GM11168 (cell line): ENCODE data around the gene SLC36A2.
"Not testable (repeated sequence)": the region's sequence is repeated elsewhere in the genome, so short reads cannot be mapped to it uniquely, and the experiment has no call there.

Source experiments
- in situ Hi-C: fragments of 300-500 bp; cut with MboI; formaldehyde crosslinking; loops from one replicate; pipeline ENCODE4 v1.12.0; 2022; ENCODE audit warnings: low sequenced_read_pairs; ENCODE audit not compliant: unreplicated experiment

SLC36A2 gene

DNA sequence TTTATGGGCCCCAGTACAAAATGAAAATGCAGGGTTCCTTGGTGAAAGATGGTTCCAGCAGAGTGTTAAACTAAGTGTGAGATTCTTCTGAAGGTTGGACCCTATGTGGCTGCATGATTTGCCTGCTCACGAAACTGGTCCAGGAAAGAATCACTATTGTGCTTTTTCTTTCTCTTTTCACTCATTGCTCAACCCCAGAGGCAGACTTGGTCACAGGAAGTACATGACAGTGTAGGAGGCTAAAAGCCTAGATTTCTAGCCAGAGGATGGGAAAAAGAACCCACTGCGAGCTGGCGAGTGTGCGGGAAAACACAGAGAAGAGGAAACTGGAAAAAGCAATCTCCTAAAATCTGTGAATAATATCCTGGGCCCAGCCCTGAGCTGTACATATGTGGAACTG is 18.6 kb downstream of the SLC36A2 start:
- in situ Hi-C loops, result no loop called here

DNA sequence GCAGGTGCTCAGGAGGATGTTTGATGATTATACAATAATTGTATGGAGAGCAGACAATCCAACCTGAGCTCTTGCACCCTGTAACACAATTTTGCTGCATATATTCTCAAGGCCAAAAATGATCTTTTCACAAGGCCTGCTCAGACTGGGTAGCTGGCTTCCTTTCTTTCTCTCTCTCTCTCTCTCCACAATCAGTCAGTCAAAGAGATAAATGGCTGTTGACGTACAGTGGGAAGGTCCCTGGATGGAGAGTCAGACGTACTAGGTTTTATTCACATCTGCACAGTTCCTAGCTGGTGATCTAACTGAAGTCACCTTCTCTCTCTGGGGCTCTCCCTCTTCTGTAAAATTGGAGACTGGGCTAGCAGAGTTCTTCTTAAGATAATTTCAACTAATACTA is 19.8 kb downstream of the SLC36A2 start:
- in situ Hi-C loops, result no loop called here

DNA sequence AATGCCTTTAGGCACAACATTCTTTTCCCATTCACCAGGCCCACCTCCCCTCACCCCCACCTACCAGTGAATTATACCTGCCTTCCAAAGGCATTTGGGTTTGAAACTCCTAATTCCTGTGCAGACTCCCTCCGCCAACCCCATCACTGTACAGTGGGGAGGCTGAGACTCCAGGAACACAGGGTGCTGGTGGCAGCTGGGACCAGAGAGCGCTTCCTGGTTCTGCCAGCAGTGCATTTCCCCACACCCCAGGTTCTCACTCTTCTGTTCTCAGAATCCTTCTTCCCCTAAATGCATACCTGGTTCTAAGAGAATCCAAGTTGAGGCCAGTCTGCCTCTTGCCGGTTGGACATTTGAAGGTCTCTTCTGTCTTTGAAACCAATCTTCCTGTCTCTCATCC is 21.1 kb downstream of the SLC36A2 start:
- in situ Hi-C loops, result no loop called here

DNA sequence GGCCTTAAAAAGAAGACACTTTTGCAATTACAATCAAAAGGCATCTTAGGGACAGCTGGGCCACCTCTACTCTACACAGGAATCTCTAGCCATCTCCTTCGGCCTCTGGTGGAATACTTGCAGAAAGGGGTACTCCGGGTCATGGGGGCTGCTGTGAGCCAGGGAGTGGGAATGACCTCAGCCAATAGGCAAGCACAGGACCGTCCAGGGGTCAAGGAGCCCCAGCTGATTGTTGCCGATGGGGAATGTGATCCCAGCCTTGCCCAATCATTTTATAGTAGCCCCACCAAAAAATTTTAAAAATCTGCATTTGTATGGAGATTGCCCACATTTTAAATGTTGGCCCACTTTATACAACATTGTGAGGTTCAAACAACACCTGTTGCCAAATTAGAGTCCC is 26.9 kb downstream of the SLC36A2 start:
- in situ Hi-C loops, result no loop called here

DNA sequence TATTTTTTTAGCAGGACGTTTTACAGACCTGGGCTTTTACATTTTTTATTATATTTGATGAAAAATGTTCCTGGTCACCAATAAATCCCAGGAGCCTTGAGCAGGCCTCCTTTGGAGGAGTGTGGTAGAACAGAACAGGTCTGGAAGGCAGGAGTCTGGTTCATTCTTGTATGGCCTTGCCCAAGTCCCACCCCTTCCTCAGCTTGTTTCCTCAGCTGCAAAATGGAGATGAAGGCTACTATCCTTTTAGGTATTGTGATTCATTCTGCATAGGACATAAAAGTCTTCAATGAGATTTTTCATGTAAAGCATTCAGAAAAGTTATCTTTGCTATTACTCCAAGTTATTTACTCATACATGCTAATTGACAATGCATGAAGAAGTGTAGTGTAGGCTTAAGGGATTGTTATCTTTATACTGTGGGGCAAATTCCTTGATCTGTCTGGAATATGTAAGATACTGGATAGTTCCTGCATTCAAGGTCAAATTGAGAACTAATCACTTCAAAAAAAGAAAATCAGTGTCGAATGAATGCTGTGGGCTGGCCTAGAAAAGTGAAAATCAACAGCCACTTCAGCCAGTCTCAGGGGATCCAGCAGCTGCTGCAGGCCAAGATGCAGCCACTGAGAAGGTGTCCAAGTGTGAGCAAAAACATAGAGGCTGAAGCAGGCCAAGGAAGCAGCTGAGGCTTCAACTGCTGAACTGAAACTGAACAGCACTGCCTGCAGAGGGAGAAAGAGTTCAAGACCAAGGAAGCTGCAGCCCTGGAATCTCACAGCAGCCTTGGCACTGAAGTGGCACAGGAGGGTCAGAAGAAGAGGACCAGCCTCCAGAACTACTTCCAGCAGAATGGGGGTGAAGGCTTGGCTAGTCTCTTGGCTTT is 28.3 kb downstream of the SLC36A2 start:
- in situ Hi-C loops, result no loop called here

DNA sequence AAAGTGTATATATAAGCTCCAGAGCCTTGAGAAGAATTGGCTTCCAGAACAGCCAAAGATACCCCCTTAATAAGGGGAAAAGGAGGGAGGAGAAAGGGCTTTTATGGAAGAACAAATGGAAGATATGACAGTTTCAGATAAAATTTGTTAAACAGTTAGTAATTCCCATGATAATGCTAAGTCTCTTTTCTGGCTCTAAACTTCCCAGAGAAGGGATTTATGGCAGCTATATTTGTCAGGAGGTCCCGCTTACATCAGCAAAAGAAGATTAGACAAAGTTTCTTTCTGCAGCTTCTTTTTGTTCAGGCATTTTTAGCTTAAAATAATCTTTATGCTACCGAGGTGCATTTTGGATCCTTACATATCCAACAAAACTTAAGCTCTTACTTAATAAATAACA is 29.5 kb downstream of the SLC36A2 start:
- in situ Hi-C loops, result no loop called here

DNA sequence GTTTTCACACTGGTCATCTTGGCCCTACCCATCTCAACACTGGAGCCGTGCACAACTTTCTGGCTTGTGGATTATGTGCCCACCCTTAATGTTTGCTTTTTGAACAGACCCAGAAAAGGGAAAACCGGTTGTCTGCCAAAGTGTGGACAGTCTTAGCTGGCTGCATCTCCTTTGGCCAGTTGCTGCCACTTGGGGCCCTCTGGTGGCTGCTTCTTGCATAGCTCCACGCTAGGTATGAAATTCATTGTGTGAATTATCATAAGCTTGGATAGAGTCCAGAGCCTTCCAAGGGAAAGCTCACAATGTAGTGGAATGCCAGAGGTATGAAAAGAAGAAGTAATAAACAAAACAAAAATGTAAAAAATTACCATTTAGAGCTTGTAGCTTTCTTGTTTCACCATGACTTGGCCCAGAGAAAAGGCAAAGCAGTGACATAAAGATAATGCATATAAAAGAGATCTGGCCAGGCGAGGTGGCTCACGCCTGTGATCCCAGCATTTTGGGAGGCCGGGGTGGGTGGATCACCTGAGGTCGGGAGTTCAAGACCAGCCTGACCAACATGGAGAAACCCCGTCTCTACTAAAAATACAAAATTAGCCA is 31.3 kb downstream of the SLC36A2 start:
- in situ Hi-C loops, result no loop called here

DNA sequence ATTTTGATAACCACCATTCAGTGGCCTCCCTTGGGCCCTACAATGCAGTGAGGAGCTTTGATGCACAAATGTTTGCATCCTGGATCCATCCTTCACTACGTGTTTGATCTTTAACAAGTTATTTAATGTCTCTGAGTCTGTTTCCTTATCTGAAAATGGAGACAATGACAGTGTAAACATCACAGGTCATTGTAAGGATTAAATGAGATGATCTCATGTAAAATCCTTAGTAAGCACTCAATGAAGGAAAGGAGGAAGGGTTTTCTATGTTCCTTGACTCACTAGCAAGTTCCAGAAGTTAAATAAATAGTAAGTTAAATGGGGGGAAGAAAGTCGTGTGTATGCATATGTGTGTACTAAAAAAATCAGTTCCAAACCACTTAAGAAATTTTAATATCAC is 34.0 kb downstream of the SLC36A2 start:
- in situ Hi-C loops, result no loop called here

DNA sequence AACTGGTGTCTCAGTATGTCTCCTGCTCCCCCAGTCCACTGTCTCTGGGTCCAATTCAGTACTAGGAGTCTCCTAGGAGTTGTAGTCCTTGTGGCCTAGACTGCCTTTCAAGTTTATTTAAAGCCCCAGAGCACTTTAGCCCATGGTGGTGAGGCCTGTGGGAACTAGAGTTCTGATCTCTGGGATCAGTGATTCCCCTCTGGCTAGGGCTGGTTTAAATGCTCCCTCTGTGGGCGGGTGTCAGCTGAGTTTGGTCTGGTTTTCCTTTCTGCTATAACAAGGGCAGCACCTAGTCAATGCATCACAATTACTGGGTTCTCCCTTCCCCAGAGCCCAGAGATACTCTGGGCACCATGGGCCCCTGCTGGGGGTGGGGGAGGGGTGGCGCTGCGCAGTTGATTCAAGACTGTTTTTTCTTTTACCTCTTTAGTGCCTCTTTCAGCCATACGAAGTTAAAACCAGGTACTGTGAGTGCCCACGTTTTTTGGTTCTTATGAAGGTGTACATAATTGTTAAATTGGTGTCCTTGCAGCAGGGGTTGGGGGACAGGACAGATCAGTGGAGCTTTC is 34.5 kb downstream of the SLC36A2 start:
- in situ Hi-C loops, result no loop called here

DNA sequence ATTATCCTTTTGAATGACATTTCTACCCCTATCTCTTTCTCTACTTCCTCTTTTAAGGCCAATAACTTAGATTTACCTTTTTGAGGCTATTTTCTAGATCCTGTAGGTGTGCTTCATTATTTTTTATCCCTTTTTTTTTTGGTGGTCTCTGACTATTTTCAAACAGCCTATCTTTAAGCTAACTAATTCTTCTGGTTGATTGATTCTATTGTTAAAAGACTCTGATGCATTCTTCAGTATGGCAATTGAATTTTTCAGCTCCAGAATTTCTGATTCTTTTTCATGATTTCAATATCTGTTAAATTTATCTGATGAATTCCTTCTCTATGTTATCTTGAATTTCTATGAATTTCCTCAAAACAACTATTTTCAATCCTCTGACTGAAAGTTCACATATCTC is 36.4 kb downstream of the SLC36A2 start:
- in situ Hi-C loops, result no loop called here

DNA sequence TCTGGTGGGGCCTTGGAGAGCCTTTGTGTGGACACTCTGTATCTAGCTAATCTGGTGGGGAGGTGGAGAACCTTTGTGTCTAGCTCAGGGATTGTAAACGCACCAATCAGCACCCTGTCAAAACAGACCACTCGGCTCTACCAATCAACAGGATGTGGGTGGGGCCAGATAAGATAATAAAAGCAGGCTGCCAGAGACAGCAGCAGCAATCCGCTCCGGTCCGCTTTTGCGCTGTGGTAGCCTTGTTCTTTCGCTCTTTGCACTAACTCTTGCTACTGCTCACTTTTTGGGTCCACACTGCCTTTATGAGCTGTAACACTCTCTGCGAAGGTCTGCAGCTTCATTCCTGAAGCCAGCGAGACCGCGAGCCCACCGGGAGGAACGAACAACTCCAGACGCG is 37.5 kb downstream of the SLC36A2 start:
- in situ Hi-C loops, result not testable (repeated sequence)

DNA sequence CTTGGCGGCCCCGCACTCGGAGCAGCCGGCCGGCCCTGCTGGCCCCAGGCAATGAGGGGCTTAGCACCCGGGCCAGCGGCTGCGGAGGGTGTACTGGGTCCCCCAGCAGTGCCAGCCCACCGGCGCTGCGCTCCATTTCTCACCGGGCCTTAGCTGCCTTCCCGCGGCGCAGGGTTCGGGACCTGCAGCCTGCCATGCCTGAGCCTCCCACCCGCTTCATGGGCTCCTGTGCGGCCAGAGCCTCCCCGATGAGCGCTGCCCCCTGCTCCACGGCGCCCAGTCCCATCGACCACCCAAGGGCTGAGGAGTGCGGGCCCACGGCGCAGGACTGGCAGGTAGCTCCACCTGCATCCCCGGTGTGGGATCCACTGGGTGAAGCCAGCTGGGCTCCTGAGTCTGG is 38.1 kb downstream of the SLC36A2 start:
- in situ Hi-C loops, result not testable (repeated sequence)

DNA sequence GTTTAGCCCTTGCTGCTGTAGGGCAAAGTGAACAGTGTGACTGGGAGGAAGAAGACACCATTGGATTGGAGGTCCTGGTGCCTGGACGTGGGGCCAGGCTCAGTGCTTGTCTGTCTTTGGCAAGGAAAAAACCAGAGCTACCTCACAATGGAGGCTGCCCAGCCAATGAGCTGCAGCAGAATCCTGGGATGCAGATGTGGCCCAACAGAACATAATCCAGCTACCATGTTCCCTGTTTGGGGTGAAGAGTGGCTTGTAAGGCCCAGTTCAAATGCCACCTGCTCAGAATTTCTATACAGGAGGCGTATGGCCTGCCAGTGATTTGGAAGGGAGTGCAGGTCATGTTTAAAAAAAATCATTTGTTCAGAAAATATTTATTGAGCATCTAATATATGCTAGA is 43.7 kb downstream of the SLC36A2 start, which contains the start of gene SLC36A3:
Gene SLC36A3 (minus strand): TSS at position 101 of the 400 bp plus-strand sequence. CDS start 412 bp downstream, outside the sequence.
- in situ Hi-C loops, result no loop called here

DNA sequence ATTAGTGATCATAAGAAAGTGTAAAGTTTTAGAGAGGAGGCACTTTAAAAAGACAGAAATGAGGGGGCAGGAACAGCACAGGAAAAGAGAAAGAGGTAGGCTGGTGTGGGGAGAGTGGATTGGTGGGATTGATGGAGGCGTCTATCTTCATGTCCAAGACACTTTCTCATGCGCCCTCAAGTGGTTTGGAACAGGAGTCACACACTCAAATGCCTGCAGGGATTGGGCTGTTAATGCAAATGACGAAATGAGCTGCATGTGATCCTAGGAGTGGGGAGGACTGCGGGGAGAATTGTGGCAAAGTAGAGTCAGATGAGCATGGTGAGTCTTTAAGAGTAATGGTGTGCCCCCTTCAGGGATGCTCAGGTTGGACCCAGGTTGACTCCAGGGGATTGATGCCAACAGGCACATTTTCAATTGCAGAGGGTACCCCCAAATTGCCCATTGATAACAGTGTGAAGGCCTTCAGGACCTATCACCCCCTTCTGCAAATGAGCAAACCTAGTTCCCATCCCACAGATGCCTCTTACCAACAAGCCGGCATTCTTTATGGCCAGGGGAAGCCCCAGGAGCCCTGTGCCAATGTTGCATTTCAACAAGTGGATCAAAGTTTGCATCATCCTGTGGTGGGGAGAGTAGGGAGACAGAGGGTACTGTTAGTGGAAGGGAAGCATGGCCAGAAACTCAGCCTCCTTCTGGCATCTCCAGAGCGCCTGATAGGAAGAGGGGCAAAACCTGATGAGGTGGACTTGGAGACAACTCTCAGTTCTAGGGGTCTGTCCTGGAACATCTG is 49.1 kb downstream of the SLC36A2 start:
- in situ Hi-C loops, result no loop called here

DNA sequence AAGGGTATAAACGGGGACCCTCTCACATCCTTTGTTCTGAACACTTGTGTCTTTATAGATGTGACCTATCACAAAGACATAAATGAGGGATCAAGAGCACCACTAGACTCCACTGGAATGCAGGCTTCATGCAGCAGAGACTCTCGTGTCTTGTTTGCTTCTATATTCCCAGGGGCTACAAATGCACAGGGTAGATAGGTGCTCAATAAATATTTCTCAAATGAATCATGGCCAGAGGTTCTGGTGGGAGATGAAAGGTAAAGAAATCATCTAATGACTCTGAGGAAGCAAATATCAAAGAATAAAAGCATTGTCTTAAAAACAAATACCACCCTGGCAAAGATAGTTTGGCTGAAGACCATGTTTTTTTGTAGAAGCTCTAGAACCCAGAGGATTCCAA is 50.4 kb downstream of the SLC36A2 start:
- in situ Hi-C loops, result no loop called here

DNA sequence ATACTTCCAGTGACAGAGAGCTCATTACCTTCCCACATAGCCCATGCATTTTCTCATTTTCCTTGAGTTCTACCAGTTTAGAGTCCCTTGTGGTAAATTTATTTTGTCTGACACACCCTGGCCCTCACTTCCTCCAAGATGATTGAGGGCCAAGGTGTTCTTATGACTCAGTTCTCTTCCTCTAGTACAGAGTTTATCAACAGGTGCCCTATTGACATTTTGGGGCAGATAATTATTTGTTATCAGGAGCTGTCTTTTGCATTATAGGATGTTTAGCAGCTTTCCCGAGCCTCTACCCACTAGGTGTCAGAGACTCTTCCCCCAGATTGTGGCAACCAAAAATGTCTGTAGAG is 50.9 kb downstream of the SLC36A2 start:
- in situ Hi-C loops, result no loop called here

DNA sequence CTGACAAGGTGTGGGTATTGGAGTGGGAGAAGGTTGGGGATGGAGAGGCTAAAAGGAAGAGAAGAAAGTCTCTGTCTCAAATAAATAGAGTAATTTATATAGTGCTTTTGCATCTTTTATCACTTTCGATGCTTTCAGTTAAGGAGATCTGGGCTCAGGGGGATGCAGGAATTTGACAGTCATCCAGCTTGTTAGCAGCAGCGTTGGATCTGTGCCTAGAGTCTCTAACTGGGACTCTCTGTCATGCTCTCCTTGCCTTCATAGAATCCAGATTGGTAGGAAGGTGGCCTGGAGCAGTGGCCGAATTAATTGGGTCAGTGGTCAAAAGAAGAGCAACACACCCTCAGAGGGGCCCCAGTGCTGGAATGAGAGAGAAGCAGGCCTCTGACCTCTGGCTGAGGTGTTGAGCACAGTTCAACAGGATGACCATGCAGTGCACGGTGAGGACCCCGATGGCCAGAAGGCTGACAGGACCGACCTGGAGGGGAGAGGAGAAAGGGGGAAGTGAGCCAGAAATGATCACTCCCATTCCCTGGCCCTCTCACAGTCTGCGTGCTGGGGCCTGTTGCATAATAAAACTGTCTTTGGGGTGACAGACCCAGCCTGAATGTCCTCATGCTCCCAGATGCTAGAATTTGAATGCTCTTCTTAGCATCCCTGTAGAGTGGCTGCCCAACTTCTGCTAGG is 51.4 kb downstream of the SLC36A2 start:
- in situ Hi-C loops, result no loop called here

DNA sequence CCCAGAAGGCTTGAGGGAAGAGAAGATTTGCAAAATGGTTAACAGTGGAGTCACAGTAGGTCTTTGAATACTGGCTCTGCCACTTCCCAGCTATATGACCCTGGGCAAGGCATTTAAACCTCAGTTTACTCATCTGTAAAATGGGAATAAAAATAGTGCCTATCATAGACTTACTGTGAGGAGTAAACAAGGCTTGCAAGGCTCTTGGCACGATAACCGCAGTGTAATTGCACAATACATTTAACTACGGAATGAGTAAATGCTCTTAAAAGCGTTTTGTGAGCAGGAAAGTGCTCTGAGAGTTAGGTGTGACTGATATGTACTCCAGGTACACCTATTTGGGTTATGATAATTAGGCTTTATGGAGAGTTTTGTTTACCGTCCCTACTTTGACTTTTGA is 52.2 kb downstream of the SLC36A2 start:
- in situ Hi-C loops, result no loop called here

DNA sequence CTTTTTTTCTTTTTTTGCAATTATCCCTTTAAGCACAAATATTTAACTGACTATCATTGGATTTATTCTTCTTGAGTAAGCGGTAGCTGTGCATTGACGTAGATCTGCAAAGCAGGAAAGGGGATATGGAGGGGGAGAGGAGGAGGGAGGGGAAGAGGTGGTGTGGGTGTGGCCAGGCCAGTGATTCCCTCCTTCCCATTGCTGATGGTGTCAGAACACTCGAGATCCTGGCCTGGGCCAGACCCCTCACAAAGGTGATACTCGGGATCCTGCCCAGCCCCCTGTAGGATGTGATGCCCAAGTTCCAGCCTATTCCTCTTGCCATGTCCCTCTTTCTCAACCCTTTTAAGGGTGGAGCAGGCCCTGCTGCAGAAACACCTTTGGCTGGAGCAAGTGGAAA is 53.7 kb downstream of the SLC36A2 start:
- in situ Hi-C loops, result no loop called here

DNA sequence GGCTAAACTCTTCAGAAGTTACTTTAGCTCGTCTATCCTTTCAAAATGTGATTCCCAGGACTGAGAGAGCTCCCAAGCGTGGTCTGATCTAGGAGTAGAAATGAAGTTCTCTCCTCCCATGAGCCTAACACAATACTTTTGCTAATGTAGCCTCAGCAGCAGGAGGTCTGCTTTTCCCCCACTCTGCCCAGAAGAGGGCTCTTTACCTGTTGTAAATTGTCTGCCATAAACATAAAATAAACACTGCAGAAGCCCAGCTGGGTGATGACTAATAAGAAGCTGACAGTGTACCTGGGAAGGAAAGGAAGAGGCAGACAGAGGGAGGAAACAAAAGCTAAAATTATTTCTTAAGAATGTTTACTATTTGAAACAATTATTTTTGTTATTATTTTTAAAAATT is 59.2 kb downstream of the SLC36A2 start:
- in situ Hi-C loops, result no loop called here
